Suprapubic skin (tissue), 4 donors: Measurements from ENCODE around the gene IL12B.

ENCODE experiments used
- CTCF ChIP-seq, 2 donors: fragments of 200-600 bp in 1 of 2; fragments of 450-650 bp in 1 of 2; sonication (generic) in 1 of 2; IDR thresholded peaks; one replicate each; pipeline ENCODE4 v1.5.1; 2016 to 2019; ENCODE audit warnings: antibody characterized with exemption in 2 of 2, mild to moderate bottlenecking in 1 of 2, moderate library complexity in 1 of 2
- POLR2A ChIP-seq, 2 donors: fragments of 450-650 bp; IDR thresholded peaks; one replicate each; pipeline ENCODE4 v1.6.1; 2017; ENCODE audit warnings: antibody characterized with exemption in 2 of 2, mild to moderate bottlenecking in 2 of 2, moderate library complexity in 2 of 2
- POLR2AphosphoS5 ChIP-seq, 3 donors: sonication (generic); formaldehyde crosslinking; IDR thresholded peaks; one replicate each; pipeline ENCODE4 v1.6.1; 2017; ENCODE audit warnings: antibody characterized with exemption in 3 of 3

GRCh38 chr5:159377653-159378052 lies 47.4 kb upstream of the IL12B start:
- no peak for TF ChIP-seq CTCF (IDR thresholded peaks at IDR 0.05)
- TF ChIP-seq POLR2AphosphoS5 (IDR thresholded peaks at IDR 0.05), result no peak
- TF ChIP-seq POLR2A (IDR thresholded peaks at IDR 0.05), result no peak
